CD4-positive, alpha-beta T cell treated with Interleukin-12 subunit alpha and Interleukin-12 subunit beta, for 1 hour (primary cell): ENCODE data around the gene GPR68.
"Not testable (repeated sequence)": the region's sequence is repeated elsewhere in the genome, so short reads cannot be mapped to it uniquely, and the experiment has no call there.

ENCODE experiments used
- DNase-seq: peaks from one replicate; pipeline ENCODE4 v3.0.0-alpha.2; 2020

The GPR68 gene

GRCh38 chr14:91228112-91229004 is 16.1 kb downstream of the GPR68 start:
- DNase-seq: peak; percentile 83

- peak; percentile 46 for DNase-seq
Measured at GRCh38 chr14:91227183-91227628, 17.3 kb downstream of the GPR68 start.

GRCh38 chr14:91226360-91226759 is 18.1 kb downstream of the GPR68 start:
- DNase-seq: not testable (repeated sequence)

GRCh38 chr14:91225025-91225424 is 19.5 kb downstream of the GPR68 start:
- DNase-seq: no peak

- DNase-seq: no peak
Measured at GRCh38 chr14:91223028-91223783, 21.3 kb downstream of the GPR68 start.

GRCh38 chr14:91221270-91221669 is 23.2 kb downstream of the GPR68 start:
- DNase-seq: no peak

DNA sequence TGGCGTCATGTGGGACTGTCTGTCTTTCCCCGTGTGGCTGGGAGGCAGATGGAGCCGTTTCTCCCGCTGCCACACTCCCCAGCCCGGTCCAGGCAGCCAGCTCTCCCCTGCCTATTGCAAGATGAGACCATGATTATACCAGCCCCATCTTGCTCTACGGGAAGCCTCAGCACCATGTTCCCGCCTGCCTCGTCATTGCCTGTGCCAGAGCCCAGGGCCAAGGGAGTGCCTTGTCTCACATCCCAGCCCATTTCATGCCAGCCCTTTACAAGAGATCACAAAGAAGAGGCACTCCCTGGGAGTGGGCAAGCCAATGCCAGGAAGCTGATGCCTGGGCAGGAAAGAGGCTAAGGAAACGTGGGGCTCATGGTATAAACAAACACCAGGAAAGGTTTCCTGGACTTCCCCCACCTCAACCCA is 23.9 kb downstream of the GPR68 start:
- DNase-seq: no peak

DNA sequence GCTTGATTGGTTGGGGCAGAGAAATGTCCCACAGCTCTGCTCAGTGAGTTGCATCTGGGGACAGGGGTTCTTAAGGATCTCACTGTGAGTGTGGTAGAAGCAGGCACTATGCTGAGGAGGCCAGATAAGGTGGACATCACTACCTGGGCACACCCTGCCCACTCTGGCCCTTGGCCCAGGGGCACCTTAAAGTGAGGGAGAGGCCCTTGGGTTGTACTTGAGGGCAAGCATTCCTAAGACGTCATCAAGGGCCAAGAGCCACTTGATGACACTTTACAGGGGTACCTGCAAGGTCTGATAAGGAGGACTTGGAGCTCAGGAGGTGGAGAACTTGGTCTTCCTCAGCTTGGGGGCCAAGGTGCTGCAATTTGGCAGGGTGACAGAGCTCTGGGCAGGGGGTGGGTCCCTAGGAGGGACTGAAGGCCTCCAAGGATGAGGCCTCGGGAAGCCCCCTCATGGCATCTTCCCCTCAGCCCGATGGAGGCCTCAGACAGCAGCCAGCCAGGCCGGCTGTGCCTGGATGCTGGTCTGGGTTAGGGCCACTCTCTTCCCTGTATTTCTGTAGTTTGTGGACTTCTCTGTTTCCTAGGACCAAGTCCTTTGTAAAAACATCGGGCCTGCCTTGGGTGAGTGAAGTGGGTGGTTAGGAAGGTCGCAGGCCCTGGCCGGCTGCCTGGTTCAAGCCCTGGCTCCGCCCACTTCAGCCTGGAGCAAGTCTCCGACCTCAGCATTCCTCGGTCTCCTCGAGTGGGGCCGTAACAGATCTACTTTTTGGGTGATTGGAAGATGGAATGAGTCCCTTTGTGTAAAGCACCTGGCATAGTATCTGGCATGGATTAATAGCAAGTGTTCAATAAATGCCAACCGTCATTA is 24.8 kb downstream of the GPR68 start:
- no peak for DNase-seq

GRCh38 chr14:91218014-91218413 is 26.5 kb downstream of the GPR68 start:
- no peak for DNase-seq

DNA sequence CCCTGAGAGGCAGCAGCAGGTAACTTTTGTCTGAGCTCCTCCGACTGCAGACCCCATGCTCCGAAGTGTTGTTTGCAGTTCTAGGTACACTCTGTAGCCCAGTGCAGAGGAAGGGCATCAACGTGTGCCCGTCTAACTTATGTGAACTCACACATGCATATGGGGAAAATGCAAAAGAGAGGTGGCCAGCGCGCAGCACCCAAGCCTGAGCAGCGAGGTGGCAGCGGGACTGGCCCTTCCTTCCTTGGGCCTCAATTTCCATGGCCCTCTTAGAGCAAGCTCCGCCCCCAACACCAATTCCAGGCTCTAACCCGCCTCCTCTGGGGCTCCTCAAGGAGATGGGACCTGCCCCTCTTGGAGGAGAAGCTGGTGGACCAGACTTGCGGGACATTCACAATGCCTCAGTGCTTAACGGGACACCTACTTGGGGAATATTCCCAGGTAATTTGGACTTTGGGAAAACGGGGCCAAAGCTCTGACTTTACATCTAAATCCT is 27.7 kb downstream of the GPR68 start:
- DNase-seq: no peak

GRCh38 chr14:91215381-91215780 is 29.1 kb downstream of the GPR68 start:
- DNase-seq: no peak

GRCh38 chr14:91214306-91214705 is 30.2 kb downstream of the GPR68 start:
- no peak for DNase-seq

DNA sequence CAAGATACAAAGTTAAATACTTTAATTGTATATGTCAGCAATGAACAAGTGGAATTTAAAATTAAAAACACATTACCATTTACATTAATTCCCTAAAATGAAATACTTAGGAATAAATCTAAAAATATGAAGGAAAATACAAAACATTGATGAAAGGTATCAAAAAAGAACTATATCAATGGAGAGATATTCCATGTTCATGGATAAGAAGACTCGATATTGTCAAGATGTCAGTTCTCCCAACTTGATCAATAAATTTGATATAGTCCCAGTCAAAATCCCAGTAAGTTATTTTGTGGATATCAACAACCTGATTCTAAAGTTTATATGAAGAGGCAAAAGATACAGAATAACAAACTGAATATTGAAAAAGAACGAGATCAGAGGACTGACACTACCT is 33.5 kb downstream of the GPR68 start:
- DNase-seq: no peak

GRCh38 chr14:91207008-91207407 is 37.5 kb downstream of the GPR68 start:
- no peak for DNase-seq

GRCh38 chr14:91205459-91205858 is 39.0 kb downstream of the GPR68 start:
- no peak for DNase-seq

GRCh38 chr14:91204657-91205056 is 39.8 kb downstream of the GPR68 start:
- no peak for DNase-seq

DNA sequence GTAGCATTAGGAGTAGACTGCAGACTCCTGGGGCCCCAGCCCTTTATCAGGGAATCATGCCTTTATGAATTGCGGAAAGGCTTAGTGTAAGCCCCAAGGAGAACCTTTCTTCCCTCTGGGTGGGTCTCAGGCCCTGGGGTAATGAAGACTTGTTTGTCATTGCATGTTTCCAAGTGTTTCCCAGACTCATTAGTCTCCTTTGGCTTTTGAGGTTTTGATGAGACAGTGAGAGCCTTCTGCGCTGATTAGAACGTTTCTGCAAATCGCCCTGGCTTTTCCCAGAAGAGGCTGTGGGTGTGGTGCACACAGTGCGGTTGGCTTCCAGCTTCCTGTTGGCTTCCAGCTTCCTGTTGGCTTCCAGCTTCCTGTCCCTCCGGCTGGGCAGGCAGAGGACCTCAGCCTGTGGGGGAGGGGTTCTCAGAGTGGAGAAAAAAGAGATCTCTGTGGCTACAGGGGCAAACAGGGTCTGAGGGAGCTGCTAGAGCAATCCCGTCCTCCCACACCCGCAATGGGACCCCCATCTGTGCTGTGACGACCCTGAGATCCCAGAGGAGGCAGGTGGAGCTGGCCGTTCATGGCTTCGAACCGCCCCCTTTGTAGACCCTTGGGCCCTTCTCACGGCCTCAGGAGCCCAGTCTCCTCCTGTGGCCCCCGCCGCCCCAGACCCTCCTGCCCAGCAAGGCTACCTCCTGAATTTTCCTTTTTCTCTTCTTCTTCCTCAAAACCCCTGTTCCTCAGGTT is 42.1 kb downstream of the GPR68 start:
- DNase-seq: no peak

- not testable (repeated sequence) for DNase-seq
Measured at GRCh38 chr14:91200802-91201201, 43.7 kb downstream of the GPR68 start.

- no peak for DNase-seq
Measured at GRCh38 chr14:91197631-91198030, 46.9 kb downstream of the GPR68 start.

GRCh38 chr14:91195881-91196280 is 48.6 kb downstream of the GPR68 start:
- no peak for DNase-seq

DNA sequence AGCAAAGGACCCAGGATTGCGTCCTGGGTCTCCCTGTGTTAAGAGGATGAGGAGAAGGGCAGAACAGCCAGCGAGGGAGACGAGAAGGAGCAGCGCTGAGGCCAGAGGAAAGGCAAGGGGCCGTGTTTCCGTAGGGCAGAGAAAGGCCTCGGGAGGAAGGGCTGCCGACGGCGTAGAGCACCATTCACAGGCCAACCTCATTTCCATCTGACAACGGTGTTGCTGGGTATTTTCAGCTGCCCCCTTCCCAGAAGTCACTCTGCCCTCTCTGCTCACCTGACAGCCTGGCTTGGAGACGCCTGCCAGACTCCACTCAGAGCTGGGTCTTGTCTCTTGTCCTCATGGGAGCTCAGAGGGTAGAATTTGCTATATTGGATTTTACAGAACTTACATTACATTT is 51.4 kb downstream of the GPR68 start:
- DNase-seq: no peak

- no peak for DNase-seq
Measured at GRCh38 chr14:91190853-91191252, 53.7 kb downstream of the GPR68 start.
